ENCODE measurements around the gene INIP.
A peak's percentile ranks its signal among the peaks of the same experiment; 100 is the strongest.

INIP gene

DNA sequence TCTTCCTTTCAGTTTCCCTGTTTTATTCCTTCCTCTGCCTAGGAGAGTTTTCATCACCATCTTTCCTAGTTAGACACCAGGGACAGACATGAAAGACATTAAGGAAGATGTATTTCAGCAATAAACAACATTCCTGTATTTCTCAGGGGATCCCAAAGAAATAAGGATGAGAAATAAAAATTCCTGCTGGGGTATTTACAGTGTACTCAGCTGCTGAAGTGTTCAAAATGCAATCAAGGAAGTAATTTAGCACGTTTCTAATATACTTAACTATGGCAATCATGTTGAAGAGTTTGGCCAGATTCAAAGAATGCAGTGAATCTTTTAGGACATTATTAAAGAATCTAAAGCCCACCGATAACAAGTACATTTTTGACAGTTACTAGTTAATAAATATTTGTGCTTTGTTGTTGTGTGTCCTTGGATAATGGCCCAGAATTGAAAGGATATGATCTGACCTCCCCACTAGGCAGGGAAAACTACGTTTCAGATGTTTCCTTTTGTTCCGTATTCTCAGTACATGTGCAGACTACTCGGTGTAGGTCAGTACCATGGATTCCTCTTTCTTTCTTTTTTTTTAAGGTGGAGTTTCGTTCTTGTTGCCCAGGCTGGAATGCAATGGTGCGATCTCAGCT, 46.8 kb downstream of the INIP start:
- H3K36me3 ChIP-seq (ENCODE audit: control insufficient read depth, insufficient read depth, low read length): no peaks in the 10 kb centered on the region
- no peaks in the 10 kb centered on the region for H3K9me3 ChIP-seq (ENCODE audit: control insufficient read depth, insufficient read depth, low read length)
- no peak overlapping the region for H3K27ac ChIP-seq (ENCODE audit: low read length)
- no peak overlapping the region for H3K4me3 ChIP-seq (ENCODE audit: low read length)
- no peaks in the 10 kb centered on the region for H3K27me3 ChIP-seq (ENCODE audit: control insufficient read depth, insufficient read depth, low read length)
- no peaks in the 10 kb centered on the region for H3K4me1 ChIP-seq (ENCODE audit: control insufficient read depth, insufficient read depth, low read length)
- no CpG with 5 or more reads among the region's 7 CpGs for WGBS (ENCODE audit: insufficient coverage, insufficient read length)
- DNase-seq (ENCODE audit: low read depth, low spot score): no peak

DNA sequence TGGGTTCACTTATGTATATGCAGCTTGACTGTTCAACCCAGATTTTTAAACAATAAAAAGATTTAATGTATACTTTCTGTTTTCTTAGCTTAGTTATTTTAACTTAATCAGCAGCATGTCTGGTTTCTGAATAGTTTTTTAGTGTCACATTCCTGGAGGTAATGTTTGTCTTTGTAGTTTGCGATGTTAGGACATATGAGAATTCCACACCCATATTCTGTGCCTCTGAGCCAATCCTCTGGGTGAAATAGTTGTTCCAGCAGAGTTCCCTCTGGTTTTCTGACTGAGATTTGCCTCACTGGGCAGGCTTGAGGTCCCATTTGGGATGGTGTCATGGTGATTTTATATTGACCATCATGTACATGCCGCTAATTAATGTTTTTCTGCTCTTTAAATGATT, 48.6 kb downstream of the INIP start:
- no peak for DNase-seq (ENCODE audit: low read depth, low spot score)
- Histone ChIP-seq H3K36me3 (ENCODE audit: control insufficient read depth, insufficient read depth, low read length) (no peaks in the 10 kb centered on the region), H3K27ac (ENCODE audit: low read length) (no peak overlapping the region), H3K27me3 (ENCODE audit: control insufficient read depth, insufficient read depth, low read length) (no peaks in the 10 kb centered on the region), H3K9me3 (ENCODE audit: control insufficient read depth, insufficient read depth, low read length) (no peaks in the 10 kb centered on the region), H3K4me3 (ENCODE audit: low read length) (no peak overlapping the region), H3K4me1 (ENCODE audit: control insufficient read depth, insufficient read depth, low read length) (no peaks in the 10 kb centered on the region)
- no CpG with 5 or more reads among the region's 2 CpGs for WGBS (ENCODE audit: insufficient coverage, insufficient read length)

DNA sequence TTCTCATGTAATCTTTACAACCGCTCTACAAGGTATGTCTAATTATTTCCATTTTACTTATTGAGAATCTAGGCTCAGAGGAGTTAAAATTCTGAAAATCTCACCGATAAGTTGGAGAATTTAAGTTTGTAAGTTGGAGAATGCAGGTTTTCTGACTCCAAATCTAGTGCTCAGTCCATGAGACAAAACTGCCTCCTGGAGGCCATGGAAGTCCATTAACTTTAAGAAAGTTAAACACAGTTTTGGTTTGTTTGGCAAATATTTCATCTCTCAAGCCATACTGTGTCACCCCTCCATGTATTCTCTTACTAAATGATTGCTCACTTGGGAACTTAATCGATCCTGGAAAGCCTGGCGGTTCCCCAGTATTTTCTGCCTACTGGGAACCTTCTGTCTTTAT, 52.6 kb downstream of the INIP start:
- no peak for DNase-seq (ENCODE audit: low read depth, low spot score)
- H3K27ac ChIP-seq (ENCODE audit: low read length): no peak overlapping the region
- WGBS (ENCODE audit: insufficient coverage, insufficient read length): no CpG with 5 or more reads among the region's 4 CpGs
- no peaks in the 10 kb centered on the region for H3K4me1 ChIP-seq (ENCODE audit: control insufficient read depth, insufficient read depth, low read length)
- no peak overlapping the region for H3K4me3 ChIP-seq (ENCODE audit: low read length)
- H3K9me3 ChIP-seq (ENCODE audit: control insufficient read depth, insufficient read depth, low read length): no peaks in the 10 kb centered on the region
- H3K27me3 ChIP-seq (ENCODE audit: control insufficient read depth, insufficient read depth, low read length): no peaks in the 10 kb centered on the region
- H3K36me3 ChIP-seq (ENCODE audit: control insufficient read depth, insufficient read depth, low read length): no peaks in the 10 kb centered on the region

DNA sequence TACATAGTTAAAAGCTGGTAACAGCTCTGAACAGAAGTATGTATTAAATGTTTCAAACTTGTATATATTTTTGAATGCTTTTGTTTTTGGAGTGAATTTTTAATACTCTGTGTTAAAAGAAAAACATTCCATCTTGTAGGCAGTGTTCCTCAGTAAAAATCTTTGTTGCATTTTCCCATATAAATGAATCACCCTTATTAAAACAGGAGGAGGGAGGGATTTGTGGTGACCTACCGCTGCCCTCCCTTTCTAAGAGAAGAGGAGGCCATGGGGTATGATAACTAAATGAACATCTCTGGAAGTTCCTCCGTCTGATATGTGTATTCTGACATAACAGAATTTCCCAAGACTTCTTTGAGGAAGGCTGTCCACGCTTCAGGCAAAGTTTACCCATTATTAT, 53.4 kb downstream of the INIP start:
- Histone ChIP-seq H3K9me3 (ENCODE audit: control insufficient read depth, insufficient read depth, low read length) (no peaks in the 10 kb centered on the region), H3K4me1 (ENCODE audit: control insufficient read depth, insufficient read depth, low read length) (no peaks in the 10 kb centered on the region), H3K36me3 (ENCODE audit: control insufficient read depth, insufficient read depth, low read length) (peaks cover 3% of the 10 kb centered on the region; the same call in 1 of the 2 replicates), H3K4me3 (ENCODE audit: low read length) (no peak overlapping the region), H3K27ac (ENCODE audit: low read length) (no peak overlapping the region), H3K27me3 (ENCODE audit: control insufficient read depth, insufficient read depth, low read length) (no peaks in the 10 kb centered on the region)
- DNase-seq (ENCODE audit: low read depth, low spot score): no peak
- WGBS (ENCODE audit: insufficient coverage, insufficient read length): no CpG with 5 or more reads among the region's 3 CpGs

DNA sequence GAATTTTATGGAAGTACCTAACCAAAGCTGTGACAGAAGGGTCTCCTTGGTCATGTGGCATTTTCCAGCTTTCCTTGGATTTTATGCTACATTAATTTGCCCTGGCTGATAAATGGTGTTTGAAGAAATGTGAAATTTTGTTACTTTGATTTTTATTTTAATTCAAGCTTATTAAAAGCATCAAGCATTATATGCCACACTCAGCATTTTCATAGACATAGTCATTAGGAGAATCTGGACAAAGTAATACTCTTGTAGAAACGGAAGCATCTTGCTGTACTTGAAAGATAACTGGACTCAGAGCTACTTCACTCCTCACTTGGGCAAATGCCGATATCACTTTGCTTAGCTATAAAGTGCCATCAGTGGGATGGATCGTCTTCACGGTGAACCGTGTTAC, 54.2 kb downstream of the INIP start:
- no peak overlapping the region for H3K4me3 ChIP-seq (ENCODE audit: low read length)
- no peak for DNase-seq (ENCODE audit: low read depth, low spot score)
- H3K27ac ChIP-seq (ENCODE audit: low read length): no peak overlapping the region
- H3K27me3 ChIP-seq (ENCODE audit: control insufficient read depth, insufficient read depth, low read length): no peaks in the 10 kb centered on the region
- no CpG with 5 or more reads among the region's 5 CpGs for WGBS (ENCODE audit: insufficient coverage, insufficient read length)
- peaks cover 9% of the 10 kb centered on the region; the same call in 1 of the 2 replicates for H3K36me3 ChIP-seq (ENCODE audit: control insufficient read depth, insufficient read depth, low read length)
- no peaks in the 10 kb centered on the region for H3K4me1 ChIP-seq (ENCODE audit: control insufficient read depth, insufficient read depth, low read length)
- no peaks in the 10 kb centered on the region for H3K9me3 ChIP-seq (ENCODE audit: control insufficient read depth, insufficient read depth, low read length)

DNA sequence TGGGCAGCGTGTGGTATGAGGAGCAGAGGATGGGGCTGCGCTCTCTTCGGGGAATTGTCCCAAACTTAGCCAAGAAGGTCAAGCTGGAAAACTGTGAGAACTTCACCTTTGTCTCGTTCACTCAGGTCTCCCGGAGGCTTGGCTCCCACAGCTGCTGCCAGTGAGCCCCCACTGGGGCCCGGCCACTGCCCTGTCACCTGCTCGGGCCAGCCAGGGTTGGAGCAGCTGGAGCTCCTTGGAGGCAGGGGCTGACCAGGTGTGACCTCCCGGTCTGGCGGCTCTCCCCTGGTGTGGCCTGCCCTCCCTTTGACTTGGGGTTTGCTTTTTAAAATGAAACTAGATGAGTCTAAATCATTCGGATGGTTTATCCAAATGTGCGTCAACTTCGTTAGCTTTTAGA, 58.0 kb downstream of the INIP start:
- no peak for DNase-seq (ENCODE audit: low read depth, low spot score)
- Histone ChIP-seq H3K27me3 (ENCODE audit: control insufficient read depth, insufficient read depth, low read length) (no peaks in the 10 kb centered on the region), H3K27ac (ENCODE audit: low read length) (no peak overlapping the region), H3K4me1 (ENCODE audit: control insufficient read depth, insufficient read depth, low read length) (no peaks in the 10 kb centered on the region), H3K9me3 (ENCODE audit: control insufficient read depth, insufficient read depth, low read length) (no peaks in the 10 kb centered on the region), H3K4me3 (ENCODE audit: low read length) (no peak overlapping the region), H3K36me3 (ENCODE audit: control insufficient read depth, insufficient read depth, low read length) (peaks cover 9% of the 10 kb centered on the region; the same call in 1 of the 2 replicates)
- no CpG with 5 or more reads among the region's 12 CpGs for WGBS (ENCODE audit: insufficient coverage, insufficient read length)

DNA sequence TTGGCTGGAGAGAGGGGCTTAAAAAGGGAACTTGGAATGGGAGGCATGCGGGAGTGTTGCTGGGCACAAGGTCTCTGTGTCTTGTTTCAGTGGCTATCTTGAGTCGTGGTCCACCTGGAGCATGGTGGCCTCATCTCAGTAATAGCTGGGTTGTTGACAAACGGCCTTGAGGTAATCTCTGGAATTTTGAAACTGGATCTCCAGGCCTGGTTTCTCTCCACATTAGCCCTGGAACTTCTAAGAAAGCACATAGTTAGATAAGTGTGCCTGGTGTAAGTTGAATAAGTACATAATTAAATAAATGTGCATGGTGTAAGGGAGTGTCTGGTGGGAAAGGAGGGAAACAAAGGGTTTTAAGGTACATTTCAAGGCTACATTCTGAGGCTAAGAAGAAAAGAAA, 62.2 kb downstream of the INIP start:
- DNase-seq (ENCODE audit: low read depth, low spot score): no peak
- whole genome bisulfite sequencing (ENCODE audit: insufficient coverage, insufficient read length): no CpG with 5 or more reads among the region's 3 CpGs
- H3K36me3 ChIP-seq (ENCODE audit: control insufficient read depth, insufficient read depth, low read length): peaks cover 9% of the 10 kb centered on the region; the same call in 1 of the 2 replicates
- H3K4me1 ChIP-seq (ENCODE audit: control insufficient read depth, insufficient read depth, low read length): peaks cover 2% of the 10 kb centered on the region; the same call in 1 of the 2 replicates
- H3K9me3 ChIP-seq (ENCODE audit: control insufficient read depth, insufficient read depth, low read length): no peaks in the 10 kb centered on the region
- no peaks in the 10 kb centered on the region for H3K27me3 ChIP-seq (ENCODE audit: control insufficient read depth, insufficient read depth, low read length)
- H3K27ac ChIP-seq (ENCODE audit: low read length): no peak overlapping the region
- no peak overlapping the region for H3K4me3 ChIP-seq (ENCODE audit: low read length)

DNA sequence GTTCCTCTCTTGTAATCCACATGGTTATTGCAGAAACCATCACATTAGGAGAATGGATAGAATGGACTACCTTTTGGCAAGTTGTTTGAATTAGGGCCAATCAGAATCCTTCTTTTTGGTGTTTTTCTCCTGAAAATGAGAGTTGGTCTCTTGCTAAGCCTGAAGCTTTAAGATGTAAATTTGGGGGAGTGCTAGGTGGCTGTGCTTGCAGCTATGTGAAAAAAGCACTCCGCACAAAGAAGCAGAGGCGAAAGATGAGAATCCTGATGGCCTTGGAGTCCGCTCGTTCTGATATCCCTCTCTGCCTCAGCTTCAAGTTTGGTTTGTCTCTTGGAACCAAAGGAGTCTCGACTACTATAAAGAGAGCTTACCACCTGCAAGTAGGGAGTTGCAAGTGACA, 63.6 kb downstream of the INIP start:
- peak; percentile 22 for DNase-seq (ENCODE audit: low read depth, low spot score)
- H3K27ac ChIP-seq (ENCODE audit: low read length): no peak overlapping the region
- no CpG with 5 or more reads among the region's 5 CpGs for WGBS (ENCODE audit: insufficient coverage, insufficient read length)
- H3K4me1 ChIP-seq (ENCODE audit: control insufficient read depth, insufficient read depth, low read length): peaks cover 2% of the 10 kb centered on the region; the same call in 1 of the 2 replicates
- H3K36me3 ChIP-seq (ENCODE audit: control insufficient read depth, insufficient read depth, low read length): peaks cover 4% of the 10 kb centered on the region; the same call in 1 of the 2 replicates
- H3K9me3 ChIP-seq (ENCODE audit: control insufficient read depth, insufficient read depth, low read length): no peaks in the 10 kb centered on the region
- H3K4me3 ChIP-seq (ENCODE audit: low read length): no peak overlapping the region
- no peaks in the 10 kb centered on the region for H3K27me3 ChIP-seq (ENCODE audit: control insufficient read depth, insufficient read depth, low read length)

DNA sequence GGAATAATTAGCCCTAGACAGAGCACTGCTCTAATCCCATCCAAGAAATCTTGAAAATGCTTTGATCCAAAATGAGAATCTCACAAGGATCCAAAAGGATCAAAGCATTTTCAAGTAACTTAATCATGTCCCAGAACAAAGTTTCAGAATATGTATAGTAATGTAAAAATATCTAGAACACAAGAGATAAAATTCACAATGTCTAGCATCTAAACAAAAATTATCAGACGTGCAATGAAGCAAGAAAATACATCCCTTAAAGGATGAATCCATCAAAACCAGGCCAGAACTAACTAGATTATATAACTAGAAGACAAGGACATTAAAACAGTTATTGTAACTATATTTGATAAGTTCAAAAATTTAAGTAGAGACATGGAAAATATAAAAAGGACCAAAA, 69.3 kb downstream of the INIP start:
- no peak overlapping the region for H3K4me3 ChIP-seq (ENCODE audit: low read length)
- no peaks in the 10 kb centered on the region for H3K9me3 ChIP-seq (ENCODE audit: control insufficient read depth, insufficient read depth, low read length)
- no peak for DNase-seq (ENCODE audit: low read depth, low spot score)
- H3K27me3 ChIP-seq (ENCODE audit: control insufficient read depth, insufficient read depth, low read length): no peaks in the 10 kb centered on the region
- 0 out of 2 replicates have a peak, but pooled peaks cover 2% of the 10 kb centered on the region for H3K4me1 ChIP-seq (ENCODE audit: control insufficient read depth, insufficient read depth, low read length)
- no peak overlapping the region for H3K27ac ChIP-seq (ENCODE audit: low read length)
- no peaks in the 10 kb centered on the region; the same call in 1 of the 2 replicates for H3K36me3 ChIP-seq (ENCODE audit: control insufficient read depth, insufficient read depth, low read length)
- no CpG with 5 or more reads among the region's 1 CpG for WGBS (ENCODE audit: insufficient coverage, insufficient read length)

DNA sequence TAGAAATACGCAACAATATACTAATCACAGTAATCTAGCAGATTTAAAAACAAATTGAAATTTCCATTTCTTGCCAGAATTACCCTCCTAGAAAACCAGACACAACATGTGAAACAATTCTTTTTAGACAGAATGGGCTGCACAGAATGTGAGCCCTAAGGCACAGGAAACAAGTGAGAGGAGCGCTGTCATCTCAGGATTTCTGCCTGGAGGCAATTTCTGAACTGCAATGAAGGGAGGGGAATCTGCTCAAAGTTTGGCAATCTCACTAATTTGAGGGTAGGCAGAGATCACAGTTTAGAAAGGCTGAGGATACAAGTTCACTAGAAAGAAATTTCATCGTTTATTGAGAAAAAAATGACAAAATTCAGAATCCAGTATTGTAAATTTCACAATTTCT, 70.3 kb downstream of the INIP start:
- WGBS (ENCODE audit: insufficient coverage, insufficient read length): no CpG with 5 or more reads among the region's 3 CpGs
- Histone ChIP-seq H3K9me3 (ENCODE audit: control insufficient read depth, insufficient read depth, low read length) (no peaks in the 10 kb centered on the region), H3K27me3 (ENCODE audit: control insufficient read depth, insufficient read depth, low read length) (no peaks in the 10 kb centered on the region), H3K4me3 (ENCODE audit: low read length) (no peak overlapping the region), H3K4me1 (ENCODE audit: control insufficient read depth, insufficient read depth, low read length) (no peaks in the 10 kb centered on the region), H3K36me3 (ENCODE audit: control insufficient read depth, insufficient read depth, low read length) (no peaks in the 10 kb centered on the region; the same call in 1 of the 2 replicates), H3K27ac (ENCODE audit: low read length) (no peak overlapping the region)
- DNase-seq (ENCODE audit: low read depth, low spot score): no peak

DNA sequence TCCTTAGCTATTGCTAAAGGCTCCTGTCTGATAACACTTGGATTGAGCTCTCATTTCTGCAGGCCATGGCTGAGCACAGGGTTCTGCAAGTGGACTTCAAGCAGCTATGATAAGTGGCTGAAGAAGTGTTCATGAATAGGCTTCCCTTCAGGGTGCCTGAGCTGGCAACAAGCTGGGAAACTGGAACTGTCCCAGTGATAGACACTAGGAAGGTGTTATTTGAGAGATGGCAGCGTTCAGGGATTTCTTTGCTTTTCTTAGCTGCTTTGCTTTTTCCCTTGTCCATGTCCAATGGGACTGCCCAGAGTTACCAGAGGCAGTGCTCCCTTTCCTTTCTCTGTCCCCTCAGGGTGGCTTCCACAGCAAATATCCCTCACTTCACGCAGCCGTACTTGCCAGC, 75.8 kb downstream of the INIP start:
- Histone ChIP-seq H3K27me3 (ENCODE audit: control insufficient read depth, insufficient read depth, low read length) (no peaks in the 10 kb centered on the region), H3K4me3 (ENCODE audit: low read length) (no peak overlapping the region), H3K4me1 (ENCODE audit: control insufficient read depth, insufficient read depth, low read length) (no peaks in the 10 kb centered on the region), H3K36me3 (ENCODE audit: control insufficient read depth, insufficient read depth, low read length) (no peaks in the 10 kb centered on the region), H3K9me3 (ENCODE audit: control insufficient read depth, insufficient read depth, low read length) (no peaks in the 10 kb centered on the region; the same call in 1 of the 2 replicates), H3K27ac (ENCODE audit: low read length) (no peak overlapping the region)
- WGBS (ENCODE audit: insufficient coverage, insufficient read length): no CpG with 5 or more reads among the region's 3 CpGs
- DNase-seq (ENCODE audit: low read depth, low spot score): no peak
